A673 (cell line): ENCODE results near the gene MSH3. TPM values are rescaled to one million over a fixed set of nuclear protein-coding genes. Genes with fewer than 3 reads are reported as not detected.

Source experiments
- BruUV-seq: library from RNA; stranded (reverse); fragments of 400-500 nt; replicated peaks from 2 replicates; lab custom pipeline; 2021; lab: Mats Ljungman, UMichigan
- CTCF ChIA-PET: fragments of 300-600 bp; sonication (Branson Sonifier 250); formaldehyde crosslinking; loops from one replicate; lab custom pipeline; 2022; ENCODE audit warnings: antibody characterized with exemption; lab: Charles Lee
- POLR2A ChIA-PET: fragments of 300-600 bp; sonication (Branson Sonifier 250); formaldehyde crosslinking; loops from one replicate; lab custom pipeline; 2022; ENCODE audit warnings: antibody characterized with exemption; ENCODE audit not compliant: low non-redundant PET; lab: Charles Lee
- DNase-seq: peaks from one replicate; pipeline ENCODE4 v3.0.0-alpha.2; 2015; ENCODE audit warnings: low spot score
- H3K27ac ChIP-seq: fragments of 200-600 bp; sonication (generic); 2 replicates; pipeline ENCODE4 v1.5.1; 2016; ENCODE audit warnings: mixed run types, low read depth, mild to moderate bottlenecking, mixed read lengths, antibody characterized with exemption, low read length; ENCODE audit not compliant: poor library complexity, severe bottlenecking
- H3K27me3 ChIP-seq: fragments of 200-600 bp; sonication (generic); replicated peaks from 2 replicates; pipeline ENCODE4 v1.6.1; 2017; ENCODE audit warnings: mixed run types, low read depth, mild to moderate bottlenecking, mixed read lengths, antibody characterized with exemption, low read length; ENCODE audit not compliant: insufficient read depth, poor library complexity
- H3K36me3 ChIP-seq: fragments of 200-600 bp; sonication (generic); 2 replicates; pipeline ENCODE4 v1.6.1; 2016; ENCODE audit warnings: mixed run types, mild to moderate bottlenecking, mixed read lengths, antibody characterized with exemption, low read length; ENCODE audit not compliant: insufficient read depth, poor library complexity, severe bottlenecking
- H3K4me1 ChIP-seq: fragments of 200-600 bp; sonication (generic); 2 replicates; pipeline ENCODE4 v1.6.1; 2017; ENCODE audit warnings: mixed run types, mild to moderate bottlenecking, mixed read lengths, antibody characterized with exemption, low read length; ENCODE audit not compliant: insufficient read depth, poor library complexity, severe bottlenecking
- H3K4me3 ChIP-seq: fragments of 200-600 bp; sonication (generic); 2 replicates; pipeline ENCODE4 v1.5.1; 2016; ENCODE audit warnings: low read depth, mixed run types, mild to moderate bottlenecking, mixed read lengths, low read length; ENCODE audit not compliant: poor library complexity, severe bottlenecking
- H3K9me3 ChIP-seq: fragments of 200-600 bp; sonication (generic); 2 replicates; pipeline ENCODE4 v1.6.1; 2016; ENCODE audit warnings: mixed run types, low read depth, mild to moderate bottlenecking, mixed read lengths, antibody characterized with exemption, low read length; ENCODE audit not compliant: poor library complexity, severe bottlenecking
- CTCF ChIP-seq: fragments of 300-800, 200-600 bp; sonication (generic); conservative IDR thresholded peaks from 2 replicates; pipeline ENCODE4 v1.5.1; 2017; ENCODE audit warnings: low read depth, mild to moderate bottlenecking, antibody characterized with exemption, low read length, moderate library complexity, mixed read lengths
- EZH2 ChIP-seq: fragments of 200-600 bp; sonication (generic); IDR thresholded peaks from 2 replicates; pipeline ENCODE4 v1.6.1; 2017; ENCODE audit warnings: borderline replicate concordance, low read depth, mild to moderate bottlenecking, mixed read lengths, antibody characterized with exemption, low read length; ENCODE audit not compliant: poor library complexity, severe bottlenecking
- intact Hi-C: fragments of 100-400 bp; cut with micrococcal nuclease; formaldehyde crosslinking; loops from one replicate; pipeline ENCODE4 v1.10.0; 2022; ENCODE audit not compliant: unreplicated experiment
- total RNA-seq: library from RNA; stranded (reverse); gene quantifications from 2 replicates; pipeline ENCODE4 v1.2.3, GENCODE V29; 2021

The MSH3 gene
- total RNA-seq, 1 experiment from 2014 or later: 16.2 TPM

- no peaks in the 10 kb centered on the region for H3K27me3 ChIP-seq
- no peak for TF ChIP-seq EZH2
- no peak for TF ChIP-seq CTCF
- no peaks in the 10 kb centered on the region for H3K9me3 ChIP-seq
- BruUV-seq: no TSS peak
- H3K4me3 ChIP-seq: no peak overlapping the region
- CTCF ChIA-PET: no interaction called here
- H3K27ac ChIP-seq: no peak overlapping the region
- peak; percentile 20 for DNase-seq
- POLR2A ChIA-PET: no interaction called here
- no peaks in the 10 kb centered on the region for H3K36me3 ChIP-seq
- peaks cover 9% of the 10 kb centered on the region for H3K4me1 ChIP-seq
- intact Hi-C loops: no loop called here
Measured at GRCh38 chr5:80864109-80864508, 209.7 kb downstream of the MSH3 start.

- no peaks in the 10 kb centered on the region for H3K9me3 ChIP-seq
- BruUV-seq: no TSS peak
- no peak for DNase-seq
- H3K4me3 ChIP-seq: no peak overlapping the region
- H3K36me3 ChIP-seq: no peaks in the 10 kb centered on the region
- intact Hi-C loops: no loop called here
- peaks cover 9% of the 10 kb centered on the region for H3K4me1 ChIP-seq
- TF ChIP-seq EZH2: no peak
- TF ChIP-seq CTCF: no peak
- ChIA-PET POLR2A (no interaction called here), CTCF (no interaction called here)
- no peak overlapping the region for H3K27ac ChIP-seq
- no peaks in the 10 kb centered on the region for H3K27me3 ChIP-seq
Measured at GRCh38 chr5:80864706-80865435, 210.4 kb downstream of the MSH3 start.

GRCh38 chr5:80865551-80865950 lies 211.1 kb downstream of the MSH3 start:
- Histone ChIP-seq H3K27ac (no peak overlapping the region), H3K4me1 (peaks cover 9% of the 10 kb centered on the region), H3K9me3 (no peaks in the 10 kb centered on the region), H3K27me3 (no peaks in the 10 kb centered on the region), H3K4me3 (no peak overlapping the region), H3K36me3 (no peaks in the 10 kb centered on the region)
- POLR2A ChIA-PET: no interaction called here
- CTCF ChIA-PET: no interaction called here
- no peak for TF ChIP-seq EZH2
- BruUV-seq: no TSS peak
- intact Hi-C loops: no loop called here
- DNase-seq: no peak

GRCh38 chr5:80866371-80866770 lies 211.9 kb downstream of the MSH3 start:
- ChIA-PET CTCF (no interaction called here), POLR2A (interaction anchor here (0.6 kb wide), 1 partner anchor 990 kb away, joined by 3 read pairs; no protein-coding TSS in a partner anchor)
- no peak for TF ChIP-seq EZH2
- no peak for TF ChIP-seq CTCF
- intact Hi-C loops: no loop called here
- no peaks in the 10 kb centered on the region for H3K27me3 ChIP-seq
- no peak overlapping the region for H3K27ac ChIP-seq
- H3K9me3 ChIP-seq: no peaks in the 10 kb centered on the region
- H3K36me3 ChIP-seq: no peaks in the 10 kb centered on the region
- peaks cover 9% of the 10 kb centered on the region for H3K4me1 ChIP-seq
- BruUV-seq: no TSS peak
- no peak for DNase-seq
- H3K4me3 ChIP-seq: no peak overlapping the region
